ENCODE measurements around the gene FAM210B.

DNA sequence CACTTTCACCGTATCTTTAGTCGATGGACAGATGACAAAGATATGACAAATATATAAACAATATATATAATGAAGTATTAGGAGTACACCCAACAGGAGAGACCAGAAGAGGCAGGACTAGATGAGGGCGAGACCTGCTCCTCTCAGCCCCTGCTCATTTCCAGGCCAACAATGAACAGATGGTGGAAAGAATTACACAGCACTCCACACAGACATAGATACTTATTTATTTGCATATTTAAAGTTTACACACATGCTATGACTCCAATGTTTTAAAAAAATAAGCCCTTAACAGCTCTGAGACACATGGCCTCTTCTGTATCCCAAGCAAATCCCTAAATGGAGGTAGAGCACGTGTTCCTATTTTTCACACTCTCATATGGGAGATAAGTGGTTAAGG lies 10.4 kb downstream of the FAM210B start:
- TF ChIP-seq, protein P1, sequence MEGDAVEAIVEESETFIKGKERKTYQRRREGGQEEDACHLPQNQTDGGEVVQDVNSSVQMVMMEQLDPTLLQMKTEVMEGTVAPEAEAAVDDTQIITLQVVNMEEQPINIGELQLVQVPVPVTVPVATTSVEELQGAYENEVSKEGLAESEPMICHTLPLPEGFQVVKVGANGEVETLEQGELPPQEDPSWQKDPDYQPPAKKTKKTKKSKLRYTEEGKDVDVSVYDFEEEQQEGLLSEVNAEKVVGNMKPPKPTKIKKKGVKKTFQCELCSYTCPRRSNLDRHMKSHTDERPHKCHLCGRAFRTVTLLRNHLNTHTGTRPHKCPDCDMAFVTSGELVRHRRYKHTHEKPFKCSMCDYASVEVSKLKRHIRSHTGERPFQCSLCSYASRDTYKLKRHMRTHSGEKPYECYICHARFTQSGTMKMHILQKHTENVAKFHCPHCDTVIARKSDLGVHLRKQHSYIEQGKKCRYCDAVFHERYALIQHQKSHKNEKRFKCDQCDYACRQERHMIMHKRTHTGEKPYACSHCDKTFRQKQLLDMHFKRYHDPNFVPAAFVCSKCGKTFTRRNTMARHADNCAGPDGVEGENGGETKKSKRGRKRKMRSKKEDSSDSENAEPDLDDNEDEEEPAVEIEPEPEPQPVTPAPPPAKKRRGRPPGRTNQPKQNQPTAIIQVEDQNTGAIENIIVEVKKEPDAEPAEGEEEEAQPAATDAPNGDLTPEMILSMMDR (IDR thresholded peaks at IDR 0.05; ENCODE audit: insufficient read depth, low read length, poor library complexity, severe bottlenecking), result no peak
- TF ChIP-seq EZH2phosphoT487 (conservative IDR thresholded peaks at IDR 0.05; ENCODE audit: low read length), result no peak
